GM18517 (cell line): ENCODE results near the gene CA5B.
A peak's percentile ranks its signal among the peaks of the same experiment; 100 is the strongest.
"Not testable (repeated sequence)": the region's sequence is repeated elsewhere in the genome, so short reads cannot be mapped to it uniquely, and the experiment has no call there.

Experiments
- ATAC-seq: cut with Tn5 transposase; IDR thresholded peaks from one replicate; pipeline ENCODE4 v1.9.1; 2021; ENCODE audit warnings: mild to moderate bottlenecking, moderate library complexity; ENCODE audit not compliant: unreplicated experiment

CA5B gene

GRCh38 chrX:15737959-15738902, at the start of gene CA5B:
Gene CA5B (plus strand): TSS chrX:15738270. CDS start chrX:15750024, 11,754 bp downstream.
- ATAC-seq, result peak; percentile 97

DNA sequence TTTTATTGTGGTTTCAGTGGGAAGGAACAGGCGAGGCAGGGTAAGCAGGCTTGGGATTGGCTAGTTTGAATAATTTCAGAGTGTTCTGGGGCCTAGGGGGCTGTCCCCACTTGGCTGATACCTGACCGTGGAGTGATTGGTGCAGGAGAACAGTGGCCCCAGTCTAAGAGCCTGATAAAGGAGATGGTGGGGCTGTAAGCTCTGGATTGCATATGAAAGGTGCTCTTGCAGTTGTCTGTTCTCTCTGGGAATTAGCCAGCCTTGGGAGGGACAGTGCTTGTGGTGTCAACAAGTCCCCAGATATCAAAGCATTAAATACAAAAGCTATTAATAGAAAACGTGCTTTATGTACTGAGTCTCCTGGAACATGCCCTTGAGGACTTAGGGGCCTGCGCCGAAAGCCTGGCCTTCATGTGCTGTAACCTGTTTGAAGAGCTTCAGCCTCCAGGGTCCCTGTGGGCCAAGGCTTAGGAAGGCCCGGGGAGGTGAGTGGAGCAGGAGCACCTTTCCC, 43.1 kb upstream of the CA5B start:
- ATAC-seq, result no peak

DNA sequence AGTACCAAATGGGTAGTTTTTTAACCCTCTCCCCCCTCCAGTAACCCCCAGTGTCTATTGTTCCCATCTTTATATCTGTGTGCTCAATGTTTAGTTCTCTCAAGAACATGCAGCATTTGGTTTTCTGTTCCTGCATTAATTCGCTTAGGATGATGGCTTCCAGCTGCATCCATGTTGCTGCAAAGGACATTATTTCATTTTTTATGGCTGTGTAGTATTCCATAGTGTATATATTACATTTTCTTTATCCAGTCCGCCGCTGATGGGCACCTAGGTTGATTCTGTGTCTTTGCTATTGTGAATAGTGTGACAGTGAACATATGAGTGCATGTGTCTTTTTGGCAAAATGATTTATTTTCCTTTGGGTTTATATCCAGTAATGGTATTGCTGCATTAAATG, 41.6 kb upstream of the CA5B start:
- no peak for ATAC-seq

DNA sequence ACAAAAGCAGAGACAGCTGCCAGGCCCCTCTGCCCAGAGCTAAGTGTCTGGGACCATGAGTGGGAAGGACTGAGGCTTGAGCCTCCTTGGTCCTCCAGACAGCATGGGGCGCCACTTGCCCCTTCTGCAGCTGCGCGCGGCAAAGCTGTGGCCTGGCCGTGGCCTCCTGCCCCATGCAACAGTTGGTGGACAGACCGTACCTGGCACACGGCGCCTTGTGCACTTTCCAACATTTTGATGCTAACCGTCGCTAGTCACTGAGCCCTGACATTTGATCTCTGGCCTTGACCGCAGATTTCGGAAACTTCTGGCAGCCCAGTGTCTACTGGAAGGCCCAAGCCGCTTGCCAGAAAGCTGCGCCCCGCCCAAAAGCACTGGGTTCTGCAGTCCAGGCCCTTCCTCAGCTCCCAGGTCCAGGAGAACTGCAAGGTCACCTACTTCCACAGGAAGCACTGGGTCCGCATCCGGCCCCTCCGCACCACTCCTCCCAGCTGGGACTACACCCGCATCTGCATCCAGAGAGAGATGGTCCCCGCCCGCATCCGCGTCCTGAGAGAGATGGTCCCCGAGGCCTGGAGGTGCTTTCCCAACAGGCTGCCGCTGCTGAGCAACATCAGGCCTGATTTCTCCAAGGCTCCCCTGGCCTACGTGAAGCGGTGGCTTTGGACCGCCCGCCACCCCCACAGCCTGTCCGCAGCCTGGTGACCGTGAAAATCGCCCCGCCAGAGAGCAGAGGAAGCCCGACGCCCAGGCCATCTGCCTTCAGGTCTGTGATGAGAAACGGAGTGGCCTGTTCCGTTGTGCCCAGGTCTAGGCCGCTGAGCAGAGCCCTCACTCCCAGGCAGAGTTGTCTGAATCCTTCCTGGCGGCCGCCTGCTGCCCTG, 35.3 kb upstream of the CA5B start:
- ATAC-seq, result no peak

- not testable (repeated sequence) for ATAC-seq
Observed at GRCh38 chrX:15703809-15704208, 34.3 kb upstream of the CA5B start.

DNA sequence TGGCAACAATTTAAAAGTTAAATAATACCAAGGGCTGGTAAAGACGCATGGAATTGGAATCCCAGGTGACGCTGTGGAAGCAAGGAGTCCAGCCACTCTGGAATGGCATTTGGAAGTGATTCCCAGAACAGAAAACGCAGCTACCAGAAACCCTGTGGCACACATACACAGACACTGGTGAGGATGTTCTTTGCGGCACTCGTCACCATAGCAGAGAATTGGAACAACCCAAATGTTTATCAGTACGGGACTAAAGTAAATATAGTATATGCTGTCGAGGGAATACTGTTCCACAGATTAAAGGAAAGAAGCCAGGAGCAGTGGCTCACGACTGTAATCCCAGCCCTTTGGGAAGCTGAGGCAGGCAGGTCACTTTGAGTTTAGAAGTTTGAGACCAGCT, 33.8 kb upstream of the CA5B start:
- not testable (repeated sequence) for ATAC-seq

DNA sequence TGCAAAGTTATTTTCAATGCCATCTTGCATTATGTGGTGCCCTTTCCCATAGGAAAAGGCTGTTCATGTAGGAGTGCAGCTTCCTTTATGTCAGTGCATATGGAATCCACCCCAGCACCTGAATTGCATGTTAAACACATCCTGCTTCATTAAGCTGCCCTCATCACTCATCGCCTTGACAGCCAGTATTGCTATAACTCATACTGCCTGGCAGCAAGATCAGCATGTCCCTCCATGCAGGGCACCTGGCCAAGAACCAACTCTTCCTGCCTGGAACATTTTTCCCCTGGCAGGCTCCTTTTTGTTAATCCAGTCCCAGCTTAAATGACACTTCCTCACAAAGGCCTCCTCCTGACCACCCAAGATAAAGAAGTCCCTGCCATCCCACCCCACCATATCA, 23.5 kb upstream of the CA5B start:
- ATAC-seq, result no peak

GRCh38 chrX:15718283-15718970, 19.6 kb upstream of the CA5B start:
- no peak for ATAC-seq

- no peak for ATAC-seq
Observed at GRCh38 chrX:15719324-15719968, 18.6 kb upstream of the CA5B start.

GRCh38 chrX:15721911-15722310, 16.2 kb upstream of the CA5B start:
- ATAC-seq, result no peak

DNA sequence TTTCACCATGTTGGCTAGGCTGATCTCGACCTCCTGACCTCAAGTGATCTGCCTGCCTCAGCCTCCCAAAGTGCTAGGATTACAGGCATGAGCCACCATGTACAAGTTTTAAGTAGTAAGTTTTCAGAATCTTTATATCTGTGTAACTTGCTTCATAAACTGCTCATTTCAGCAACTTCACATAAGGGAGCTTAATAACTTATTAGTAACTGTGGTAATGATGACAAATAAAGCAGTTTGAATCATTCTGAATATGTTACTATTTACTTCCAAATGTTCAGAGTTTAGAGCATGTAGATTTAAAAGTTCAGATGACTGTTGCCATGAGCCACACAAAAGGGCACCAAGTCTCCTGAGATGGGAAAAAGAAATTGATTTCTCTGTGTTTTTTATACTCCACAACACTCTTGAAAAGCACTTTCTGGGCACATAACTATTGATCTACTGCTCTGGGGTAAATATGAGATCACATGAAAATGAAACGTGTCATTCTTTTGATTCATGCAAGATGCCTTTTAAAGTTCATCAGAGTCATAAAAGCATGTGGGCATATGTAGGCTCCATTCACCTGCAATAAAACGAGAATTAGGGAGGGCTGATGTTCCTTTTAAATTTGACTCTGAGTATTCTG, 14.1 kb upstream of the CA5B start:
- no peak for ATAC-seq

GRCh38 chrX:15724911-15725310, 13.2 kb upstream of the CA5B start:
- no peak for ATAC-seq

- ATAC-seq, result not testable (repeated sequence)
Observed at GRCh38 chrX:15731368-15731767, 6.7 kb upstream of the CA5B start.

DNA sequence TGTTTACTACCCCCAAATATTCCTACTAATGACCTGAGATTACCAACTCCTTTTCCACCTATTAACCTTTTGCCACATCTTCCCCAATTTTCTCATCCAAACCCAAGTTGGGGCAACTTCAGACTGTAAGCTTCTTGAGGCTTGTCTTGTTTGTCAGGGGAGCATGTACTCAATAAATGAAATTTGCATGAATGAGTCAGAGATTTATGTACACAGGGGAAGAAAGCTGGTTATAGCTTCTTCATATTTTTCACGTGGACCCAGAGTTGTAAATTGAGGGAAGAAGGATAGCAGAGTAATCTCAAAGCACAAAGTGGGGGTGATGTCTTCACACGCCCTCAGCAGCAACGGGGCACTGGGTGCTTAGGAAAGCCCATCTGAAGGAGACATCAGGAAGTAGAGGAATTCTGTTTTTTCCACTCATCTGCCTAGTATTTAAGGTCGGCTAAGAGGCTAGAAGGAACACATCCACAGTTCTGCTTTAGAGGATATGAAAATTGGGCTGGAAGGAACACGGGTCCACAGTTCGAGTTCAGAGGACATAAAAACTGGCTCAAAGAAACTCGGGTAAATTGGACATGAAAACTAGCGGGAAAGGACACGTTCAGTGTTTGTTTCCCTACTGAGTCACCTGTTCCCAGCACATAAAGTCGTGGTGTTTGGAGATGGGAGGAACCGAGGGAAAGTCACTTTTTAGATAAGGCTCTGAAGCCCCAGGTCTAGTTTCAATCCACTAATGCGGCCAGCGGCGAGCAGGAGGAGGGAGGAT, 696 bp upstream of the CA5B start:
- ATAC-seq, result no peak

DNA sequence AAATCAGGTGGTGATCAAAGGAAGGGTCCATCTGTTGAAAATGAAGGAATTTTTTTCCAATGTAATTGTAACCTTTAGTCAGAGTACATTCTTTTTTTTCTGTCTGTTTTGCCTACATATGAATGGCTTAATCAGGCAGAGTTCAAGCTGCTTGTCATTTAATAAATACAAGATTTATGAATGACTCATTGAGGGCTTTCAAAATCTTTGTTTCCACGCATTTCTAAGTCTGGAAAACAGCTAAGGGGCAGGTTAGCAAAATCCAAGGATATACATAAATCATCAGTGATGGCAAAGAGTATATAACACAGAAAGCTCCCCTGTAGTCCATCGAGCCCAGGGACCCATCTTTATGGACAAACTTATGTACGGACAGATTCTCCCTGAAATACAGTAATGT, 1.8 kb downstream of the CA5B start:
- no peak for ATAC-seq

DNA sequence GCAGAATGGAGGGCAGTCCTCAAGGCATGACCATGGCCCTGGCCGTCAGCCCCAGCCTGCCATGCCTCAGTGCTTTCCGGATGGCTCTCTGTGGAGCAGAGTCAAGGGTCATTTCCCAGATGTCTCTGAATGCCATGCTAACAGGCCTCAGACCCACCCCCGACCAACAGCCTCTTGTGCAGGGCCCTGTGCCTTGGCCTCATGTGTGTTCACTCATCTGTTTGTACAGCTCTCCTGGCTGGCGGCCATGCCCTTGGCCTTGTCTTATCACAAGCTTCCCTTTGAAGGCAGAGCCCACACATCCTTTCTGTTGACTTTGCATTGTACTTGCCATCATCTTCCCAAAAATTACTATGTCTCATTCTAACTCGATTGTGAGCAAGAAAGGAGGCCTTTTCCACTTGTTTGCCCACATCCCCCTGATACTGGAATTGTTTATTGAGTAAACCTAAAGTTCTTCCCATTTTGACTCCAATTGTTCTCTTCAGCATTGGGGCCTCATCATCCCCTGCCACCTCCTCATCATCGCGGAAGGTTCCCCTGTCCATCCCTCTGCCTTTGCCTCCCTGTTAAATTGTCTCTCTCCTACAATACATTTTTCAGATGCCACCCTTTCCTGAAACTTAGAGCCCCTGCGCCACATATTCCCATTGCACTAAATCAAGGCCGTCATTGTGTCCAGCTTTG, 6.3 kb downstream of the CA5B start:
- ATAC-seq, result no peak

GRCh38 chrX:15745179-15745578, 7.1 kb downstream of the CA5B start:
- no peak for ATAC-seq

- not testable (repeated sequence) for ATAC-seq
Observed at GRCh38 chrX:15746651-15747050, 8.6 kb downstream of the CA5B start.
